ENCODE data around the gene DGKI.

Gene DGKI

GRCh38 chr7:137396051-137396450 is 450.7 kb downstream of the DGKI start:
- Histone ChIP-seq H3K36me3 (no peaks in the 10 kb centered on the region), H3K4me1 (ENCODE audit: control insufficient read depth in 1 of 2, insufficient read depth in 1 of 2, low read depth in 1 of 2, low read length in 1 of 2) (no peaks in the 10 kb centered on the region), H3K4me3 (ENCODE audit: low read depth in 1 of 2, low read length in 1 of 2) (no peak overlapping the region), H3K27me3 (no peaks in the 10 kb centered on the region), H3K9me3 (no peaks in the 10 kb centered on the region), H3K27ac (no peak overlapping the region)
- no peak for TF ChIP-seq CTCF (IDR thresholded peaks at IDR 0.05)

- Histone ChIP-seq H3K4me1 (ENCODE audit: control insufficient read depth in 1 of 2, insufficient read depth in 1 of 2, low read depth in 1 of 2, low read length in 1 of 2) (no peaks in the 10 kb centered on the region), H3K27me3 (no peaks in the 10 kb centered on the region), H3K4me3 (ENCODE audit: low read depth in 1 of 2, low read length in 1 of 2) (no peak overlapping the region), H3K36me3 (no peaks in the 10 kb centered on the region), H3K27ac (no peak overlapping the region), H3K9me3 (no peaks in the 10 kb centered on the region)
- TF ChIP-seq CTCF (IDR thresholded peaks at IDR 0.05), result no peak
Observed at GRCh38 chr7:137395420-137395819, 451.4 kb downstream of the DGKI start.

GRCh38 chr7:137393570-137393969 is 453.2 kb downstream of the DGKI start:
- Histone ChIP-seq H3K4me3 (ENCODE audit: low read depth in 1 of 2, low read length in 1 of 2) (no peak overlapping the region), H3K9me3 (no peaks in the 10 kb centered on the region), H3K4me1 (ENCODE audit: control insufficient read depth in 1 of 2, insufficient read depth in 1 of 2, low read depth in 1 of 2, low read length in 1 of 2) (no peaks in the 10 kb centered on the region), H3K36me3 (no peaks in the 10 kb centered on the region), H3K27ac (no peak overlapping the region), H3K27me3 (no peaks in the 10 kb centered on the region)
- TF ChIP-seq CTCF (IDR thresholded peaks at IDR 0.05), result no peak

GRCh38 chr7:137390076-137390475 is 456.7 kb downstream of the DGKI start:
- no peaks in the 10 kb centered on the region for H3K9me3 ChIP-seq
- no peak overlapping the region for H3K4me3 ChIP-seq (ENCODE audit: low read depth in 1 of 2, low read length in 1 of 2)
- no peaks in the 10 kb centered on the region for H3K4me1 ChIP-seq (ENCODE audit: control insufficient read depth in 1 of 2, insufficient read depth in 1 of 2, low read depth in 1 of 2, low read length in 1 of 2)
- H3K36me3 ChIP-seq, result no peaks in the 10 kb centered on the region
- no peak overlapping the region for H3K27ac ChIP-seq
- no peaks in the 10 kb centered on the region for H3K27me3 ChIP-seq
- TF ChIP-seq CTCF (IDR thresholded peaks at IDR 0.05), result no peak

GRCh38 chr7:137388916-137389315 is 457.9 kb downstream of the DGKI start:
- H3K36me3 ChIP-seq, result no peaks in the 10 kb centered on the region
- H3K9me3 ChIP-seq, result no peaks in the 10 kb centered on the region
- no peak overlapping the region for H3K4me3 ChIP-seq (ENCODE audit: low read depth in 1 of 2, low read length in 1 of 2)
- no peaks in the 10 kb centered on the region for H3K27me3 ChIP-seq
- H3K4me1 ChIP-seq (ENCODE audit: control insufficient read depth in 1 of 2, insufficient read depth in 1 of 2, low read depth in 1 of 2, low read length in 1 of 2), result no peaks in the 10 kb centered on the region
- no peak overlapping the region for H3K27ac ChIP-seq
- no peak for TF ChIP-seq CTCF (IDR thresholded peaks at IDR 0.05)

GRCh38 chr7:137386966-137387365 is 459.8 kb downstream of the DGKI start:
- Histone ChIP-seq H3K36me3 (no peaks in the 10 kb centered on the region), H3K27ac (no peak overlapping the region), H3K4me1 (ENCODE audit: control insufficient read depth in 1 of 2, insufficient read depth in 1 of 2, low read depth in 1 of 2, low read length in 1 of 2) (no peaks in the 10 kb centered on the region), H3K4me3 (ENCODE audit: low read depth in 1 of 2, low read length in 1 of 2) (no peak overlapping the region), H3K9me3 (no peaks in the 10 kb centered on the region), H3K27me3 (no peaks in the 10 kb centered on the region)
- no peak for TF ChIP-seq CTCF (IDR thresholded peaks at IDR 0.05)
